ENCODE data around the gene CSTF2. TPM values are rescaled to one million over a fixed set of nuclear protein-coding genes. Genes with fewer than 3 reads are reported as not detected.

CSTF2 gene
- total and polyA plus RNA-seq, 9 of the 15 experiments (the other 6 are each of a cell fraction or from before 2014, with no cell fraction given) = 11.6 to 57.9 (median 46.4) TPM

GRCh38 chrX:100819837-100820666 is at the start of gene CSTF2 (continued):
- TF ChIP-seq, protein P1, sequence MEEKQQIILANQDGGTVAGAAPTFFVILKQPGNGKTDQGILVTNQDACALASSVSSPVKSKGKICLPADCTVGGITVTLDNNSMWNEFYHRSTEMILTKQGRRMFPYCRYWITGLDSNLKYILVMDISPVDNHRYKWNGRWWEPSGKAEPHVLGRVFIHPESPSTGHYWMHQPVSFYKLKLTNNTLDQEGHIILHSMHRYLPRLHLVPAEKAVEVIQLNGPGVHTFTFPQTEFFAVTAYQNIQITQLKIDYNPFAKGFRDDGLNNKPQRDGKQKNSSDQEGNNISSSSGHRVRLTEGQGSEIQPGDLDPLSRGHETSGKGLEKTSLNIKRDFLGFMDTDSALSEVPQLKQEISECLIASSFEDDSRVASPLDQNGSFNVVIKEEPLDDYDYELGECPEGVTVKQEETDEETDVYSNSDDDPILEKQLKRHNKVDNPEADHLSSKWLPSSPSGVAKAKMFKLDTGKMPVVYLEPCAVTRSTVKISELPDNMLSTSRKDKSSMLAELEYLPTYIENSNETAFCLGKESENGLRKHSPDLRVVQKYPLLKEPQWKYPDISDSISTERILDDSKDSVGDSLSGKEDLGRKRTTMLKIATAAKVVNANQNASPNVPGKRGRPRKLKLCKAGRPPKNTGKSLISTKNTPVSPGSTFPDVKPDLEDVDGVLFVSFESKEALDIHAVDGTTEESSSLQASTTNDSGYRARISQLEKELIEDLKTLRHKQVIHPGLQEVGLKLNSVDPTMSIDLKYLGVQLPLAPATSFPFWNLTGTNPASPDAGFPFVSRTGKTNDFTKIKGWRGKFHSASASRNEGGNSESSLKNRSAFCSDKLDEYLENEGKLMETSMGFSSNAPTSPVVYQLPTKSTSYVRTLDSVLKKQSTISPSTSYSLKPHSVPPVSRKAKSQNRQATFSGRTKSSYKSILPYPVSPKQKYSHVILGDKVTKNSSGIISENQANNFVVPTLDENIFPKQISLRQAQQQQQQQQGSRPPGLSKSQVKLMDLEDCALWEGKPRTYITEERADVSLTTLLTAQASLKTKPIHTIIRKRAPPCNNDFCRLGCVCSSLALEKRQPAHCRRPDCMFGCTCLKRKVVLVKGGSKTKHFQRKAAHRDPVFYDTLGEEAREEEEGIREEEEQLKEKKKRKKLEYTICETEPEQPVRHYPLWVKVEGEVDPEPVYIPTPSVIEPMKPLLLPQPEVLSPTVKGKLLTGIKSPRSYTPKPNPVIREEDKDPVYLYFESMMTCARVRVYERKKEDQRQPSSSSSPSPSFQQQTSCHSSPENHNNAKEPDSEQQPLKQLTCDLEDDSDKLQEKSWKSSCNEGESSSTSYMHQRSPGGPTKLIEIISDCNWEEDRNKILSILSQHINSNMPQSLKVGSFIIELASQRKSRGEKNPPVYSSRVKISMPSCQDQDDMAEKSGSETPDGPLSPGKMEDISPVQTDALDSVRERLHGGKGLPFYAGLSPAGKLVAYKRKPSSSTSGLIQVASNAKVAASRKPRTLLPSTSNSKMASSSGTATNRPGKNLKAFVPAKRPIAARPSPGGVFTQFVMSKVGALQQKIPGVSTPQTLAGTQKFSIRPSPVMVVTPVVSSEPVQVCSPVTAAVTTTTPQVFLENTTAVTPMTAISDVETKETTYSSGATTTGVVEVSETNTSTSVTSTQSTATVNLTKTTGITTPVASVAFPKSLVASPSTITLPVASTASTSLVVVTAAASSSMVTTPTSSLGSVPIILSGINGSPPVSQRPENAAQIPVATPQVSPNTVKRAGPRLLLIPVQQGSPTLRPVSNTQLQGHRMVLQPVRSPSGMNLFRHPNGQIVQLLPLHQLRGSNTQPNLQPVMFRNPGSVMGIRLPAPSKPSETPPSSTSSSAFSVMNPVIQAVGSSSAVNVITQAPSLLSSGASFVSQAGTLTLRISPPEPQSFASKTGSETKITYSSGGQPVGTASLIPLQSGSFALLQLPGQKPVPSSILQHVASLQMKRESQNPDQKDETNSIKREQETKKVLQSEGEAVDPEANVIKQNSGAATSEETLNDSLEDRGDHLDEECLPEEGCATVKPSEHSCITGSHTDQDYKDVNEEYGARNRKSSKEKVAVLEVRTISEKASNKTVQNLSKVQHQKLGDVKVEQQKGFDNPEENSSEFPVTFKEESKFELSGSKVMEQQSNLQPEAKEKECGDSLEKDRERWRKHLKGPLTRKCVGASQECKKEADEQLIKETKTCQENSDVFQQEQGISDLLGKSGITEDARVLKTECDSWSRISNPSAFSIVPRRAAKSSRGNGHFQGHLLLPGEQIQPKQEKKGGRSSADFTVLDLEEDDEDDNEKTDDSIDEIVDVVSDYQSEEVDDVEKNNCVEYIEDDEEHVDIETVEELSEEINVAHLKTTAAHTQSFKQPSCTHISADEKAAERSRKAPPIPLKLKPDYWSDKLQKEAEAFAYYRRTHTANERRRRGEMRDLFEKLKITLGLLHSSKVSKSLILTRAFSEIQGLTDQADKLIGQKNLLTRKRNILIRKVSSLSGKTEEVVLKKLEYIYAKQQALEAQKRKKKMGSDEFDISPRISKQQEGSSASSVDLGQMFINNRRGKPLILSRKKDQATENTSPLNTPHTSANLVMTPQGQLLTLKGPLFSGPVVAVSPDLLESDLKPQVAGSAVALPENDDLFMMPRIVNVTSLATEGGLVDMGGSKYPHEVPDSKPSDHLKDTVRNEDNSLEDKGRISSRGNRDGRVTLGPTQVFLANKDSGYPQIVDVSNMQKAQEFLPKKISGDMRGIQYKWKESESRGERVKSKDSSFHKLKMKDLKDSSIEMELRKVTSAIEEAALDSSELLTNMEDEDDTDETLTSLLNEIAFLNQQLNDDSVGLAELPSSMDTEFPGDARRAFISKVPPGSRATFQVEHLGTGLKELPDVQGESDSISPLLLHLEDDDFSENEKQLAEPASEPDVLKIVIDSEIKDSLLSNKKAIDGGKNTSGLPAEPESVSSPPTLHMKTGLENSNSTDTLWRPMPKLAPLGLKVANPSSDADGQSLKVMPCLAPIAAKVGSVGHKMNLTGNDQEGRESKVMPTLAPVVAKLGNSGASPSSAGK (IDR thresholded peaks at IDR 0.05) = peak; percentile 89
- TF ChIP-seq PML (IDR thresholded peaks at IDR 0.05; ENCODE audit: low read length) (peak; percentile 50; the same call in 1 of the 2 replicates), TAL1 (IDR thresholded peaks at IDR 0.05) (no peak), MAX (CRISPR knock-in tag; IDR thresholded peaks at IDR 0.05) (peak; percentile 76), FOXP1 (CRISPR knock-in tag; IDR thresholded peaks at IDR 0.05) (peak; percentile 17; the same call in 1 of the 2 replicates), ZNF146 (CRISPR knock-in tag; IDR thresholded peaks at IDR 0.05; ENCODE audit: unreplicated experiment) (no peak), NR4A1 (CRISPR knock-in tag; IDR thresholded peaks at IDR 0.05) (no peak), NR4A1 (tag; IDR thresholded peaks at IDR 0.05) (no peak), CBX2 (IDR thresholded peaks at IDR 0.05; ENCODE audit: insufficient read depth, low read length, poor library complexity, severe bottlenecking) (no peak), ZNF766 (CRISPR knock-in tag; conservative IDR thresholded peaks at IDR 0.05) (0 out of 2 replicates have a peak, but pooled peaks have one; percentile 29), POLR2G (IDR thresholded peaks at IDR 0.05; ENCODE audit: low read depth, low read length) (peak; percentile 81)
- TF ChIP-seq, protein P2, sequence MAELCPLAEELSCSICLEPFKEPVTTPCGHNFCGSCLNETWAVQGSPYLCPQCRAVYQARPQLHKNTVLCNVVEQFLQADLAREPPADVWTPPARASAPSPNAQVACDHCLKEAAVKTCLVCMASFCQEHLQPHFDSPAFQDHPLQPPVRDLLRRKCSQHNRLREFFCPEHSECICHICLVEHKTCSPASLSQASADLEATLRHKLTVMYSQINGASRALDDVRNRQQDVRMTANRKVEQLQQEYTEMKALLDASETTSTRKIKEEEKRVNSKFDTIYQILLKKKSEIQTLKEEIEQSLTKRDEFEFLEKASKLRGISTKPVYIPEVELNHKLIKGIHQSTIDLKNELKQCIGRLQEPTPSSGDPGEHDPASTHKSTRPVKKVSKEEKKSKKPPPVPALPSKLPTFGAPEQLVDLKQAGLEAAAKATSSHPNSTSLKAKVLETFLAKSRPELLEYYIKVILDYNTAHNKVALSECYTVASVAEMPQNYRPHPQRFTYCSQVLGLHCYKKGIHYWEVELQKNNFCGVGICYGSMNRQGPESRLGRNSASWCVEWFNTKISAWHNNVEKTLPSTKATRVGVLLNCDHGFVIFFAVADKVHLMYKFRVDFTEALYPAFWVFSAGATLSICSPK (IDR thresholded peaks at IDR 0.05; ENCODE audit: borderline replicate concordance) = no peak
